WTC11 (cell line): ENCODE results near the gene CDH22. TPM values are rescaled to one million over a fixed set of nuclear protein-coding genes. Genes with fewer than 3 reads are reported as not detected.

Experiments used
- ATAC-seq: fragments of 200-7000 bp; cut with Tn5 transposase; 2 replicates; pipeline ENCODE4 v1.10.0; 2021; ENCODE audit warnings: mild to moderate bottlenecking, moderate library complexity
- CTCF ChIA-PET: fragments of 300-600 bp; sonication (Branson Sonifier 250); formaldehyde crosslinking; loops from one replicate; lab custom pipeline; 2021; ENCODE audit warnings: antibody characterized with exemption; lab: Charles Lee
- POLR2A ChIA-PET: fragments of 350-600 bp; sonication (Branson Sonifier 250); formaldehyde crosslinking; loops from one replicate; lab custom pipeline; 2021; ENCODE audit warnings: antibody characterized with exemption; lab: Charles Lee
- DNase-seq: peaks from one replicate; pipeline ENCODE4 v3.0.0; 2021; ENCODE audit warnings: low spot score
- H3K27ac Mint-ChIP-seq: 2 replicates; pipeline ENCODE4 v1.8.0; 2021; ENCODE audit warnings: mixed read lengths
- H3K27me3 Mint-ChIP-seq: 2 replicates; pipeline ENCODE4 v1.8.0; 2021; ENCODE audit warnings: low read depth, mild to moderate bottlenecking, moderate library complexity, mixed read lengths
- H3K36me3 Mint-ChIP-seq: 2 replicates; pipeline ENCODE4 v1.8.0; 2021; ENCODE audit warnings: mixed read lengths
- H3K4me1 Mint-ChIP-seq: 2 replicates; pipeline ENCODE4 v1.8.0; 2022; ENCODE audit warnings: mixed read lengths
- H3K4me3 Mint-ChIP-seq: 2 replicates; pipeline ENCODE4 v1.8.0; 2021; ENCODE audit warnings: mild to moderate bottlenecking, moderate library complexity, mixed read lengths
- H3K9me3 Mint-ChIP-seq: 2 replicates; pipeline ENCODE4 v1.8.0; 2021; ENCODE audit warnings: mixed read lengths
- ARID4B ChIP-seq: sonication (generic); formaldehyde crosslinking; IDR thresholded peaks from 2 replicates; pipeline ENCODE4 v1.8.0; 2023; ENCODE audit warnings: missing genetic modification reagents, mild to moderate bottlenecking, borderline replicate concordance
- ATF1 ChIP-seq: sonication (generic); formaldehyde crosslinking; IDR thresholded peaks from 2 replicates; pipeline ENCODE4 v1.8.1; 2023; ENCODE audit warnings: mild to moderate bottlenecking, moderate library complexity, missing genetic modification reagents
- ATF6 ChIP-seq: sonication (generic); formaldehyde crosslinking; IDR thresholded peaks from 2 replicates; pipeline ENCODE4 v1.8.1; 2023; ENCODE audit warnings: mild to moderate bottlenecking, missing genetic modification reagents
- E2F4 ChIP-seq: sonication (generic); formaldehyde crosslinking; IDR thresholded peaks from 2 replicates; pipeline ENCODE4 v1.8.1; 2022; ENCODE audit warnings: low read depth, mild to moderate bottlenecking, moderate library complexity, missing genetic modification reagents, borderline replicate concordance
- ELF4 ChIP-seq: sonication (generic); formaldehyde crosslinking; IDR thresholded peaks from 2 replicates; pipeline ENCODE4 v1.8.1; 2022; ENCODE audit warnings: low read depth, mild to moderate bottlenecking, moderate library complexity, missing genetic modification reagents
- FOXJ3 ChIP-seq: sonication (generic); formaldehyde crosslinking; IDR thresholded peaks from 2 replicates; pipeline ENCODE4 v1.9.0; 2021; ENCODE audit warnings: missing genetic modification reagents, mild to moderate bottlenecking, borderline replicate concordance
- GTF2I ChIP-seq: fragments of 250-450 bp; sonication (Bioruptor Pico); conservative IDR thresholded peaks from 2 replicates; pipeline ENCODE4 v1.4.0; 2021; ENCODE audit warnings: mild to moderate bottlenecking
- JUN ChIP-seq: sonication (generic); formaldehyde crosslinking; IDR thresholded peaks from 2 replicates; pipeline ENCODE4 v1.8.0; 2023; ENCODE audit warnings: mild to moderate bottlenecking, missing genetic modification reagents
- KAT7 ChIP-seq: sonication (generic); formaldehyde crosslinking; IDR thresholded peaks from 2 replicates; pipeline ENCODE4 v1.8.1; 2023; ENCODE audit warnings: missing genetic modification reagents, mild to moderate bottlenecking, borderline replicate concordance
- NFYB ChIP-seq: sonication (generic); formaldehyde crosslinking; conservative IDR thresholded peaks from 2 replicates; pipeline ENCODE4 v1.8.0; 2022; ENCODE audit warnings: low read depth, missing genetic modification reagents
- NR1H2 ChIP-seq: sonication (generic); formaldehyde crosslinking; IDR thresholded peaks from 2 replicates; pipeline ENCODE4 v1.9.0; 2021; ENCODE audit warnings: mild to moderate bottlenecking, moderate library complexity, missing genetic modification reagents
- NR3C1 ChIP-seq: sonication (generic); formaldehyde crosslinking; conservative IDR thresholded peaks from 2 replicates; pipeline ENCODE4 v1.8.1; 2023; ENCODE audit warnings: low read depth, mild to moderate bottlenecking, missing genetic modification reagents
- TP53 ChIP-seq: sonication (generic); formaldehyde crosslinking; IDR thresholded peaks from 2 replicates; pipeline ENCODE4 v1.8.1; 2023; ENCODE audit warnings: mild to moderate bottlenecking, missing genetic modification reagents
- ZNF671 ChIP-seq: fragments of 250-450 bp; sonication (Bioruptor Pico); IDR thresholded peaks from 2 replicates; pipeline ENCODE4 v1.8.0; 2021; ENCODE audit warnings: mild to moderate bottlenecking
- total RNA-seq: library from RNA; stranded (reverse); gene quantifications from 3 replicates; pipeline ENCODE4 v1.2.3, GENCODE V29; 2021
- TF ChIP-seq, protein P1 (sequence below): sonication (generic); formaldehyde crosslinking; IDR thresholded peaks from 2 replicates; pipeline ENCODE4 v1.8.0; 2022; ENCODE audit warnings: mild to moderate bottlenecking, missing genetic modification reagents
- TF ChIP-seq, protein P2 (sequence below): sonication (generic); formaldehyde crosslinking; IDR thresholded peaks from 2 replicates; pipeline ENCODE4 v1.8.1; 2023; ENCODE audit warnings: mild to moderate bottlenecking, missing genetic modification reagents, moderate library complexity
- TF ChIP-seq, protein P3 (sequence below): sonication (generic); formaldehyde crosslinking; conservative IDR thresholded peaks from 2 replicates; pipeline ENCODE4 v1.8.1; 2022; ENCODE audit warnings: mild to moderate bottlenecking, missing genetic modification reagents
- TF ChIP-seq, protein P4 (sequence below): sonication (generic); formaldehyde crosslinking; IDR thresholded peaks from 2 replicates; pipeline ENCODE4 v1.8.1; 2022; ENCODE audit warnings: mild to moderate bottlenecking, moderate library complexity, missing genetic modification reagents
- TF ChIP-seq, protein P5 (sequence below): sonication (generic); formaldehyde crosslinking; IDR thresholded peaks from 2 replicates; pipeline ENCODE4 v1.8.0; 2022; ENCODE audit warnings: mild to moderate bottlenecking, missing genetic modification reagents
- TF ChIP-seq, protein P6 (sequence below): fragments of 250-450 bp; sonication (Bioruptor Pico); IDR thresholded peaks from 2 replicates; pipeline ENCODE4 v1.9.0; 2021; ENCODE audit warnings: mild to moderate bottlenecking

The CDH22 gene
- total RNA-seq, 1 experiment from 2014 or later, result 0.13 TPM

- Mint-ChIP-seq H3K4me1 (peaks cover 25% of the 10 kb centered on the region), H3K27ac (no peak overlapping the region), H3K9me3 (no peaks in the 10 kb centered on the region), H3K36me3 (no peaks in the 10 kb centered on the region), H3K4me3 (no peak overlapping the region), H3K27me3 (no peaks in the 10 kb centered on the region; the same call in 1 of the 2 replicates)
- POLR2A ChIA-PET, result no interaction called here
- CTCF ChIA-PET, result interaction anchor here (1.1 to 2.2 kb wide), 4 partner anchors 21 to 200 kb away, joined by 3 to 7 read pairs (median 5); no protein-coding TSS in a partner anchor
- TF ChIP-seq JUN (CRISPR knock-in tag) (no peak), NR3C1 (CRISPR knock-in tag) (no peak), ELF4 (CRISPR knock-in tag) (no peak), ATF1 (no peak), KAT7 (CRISPR knock-in tag) (no peak), ARID4B (CRISPR knock-in tag) (no peak), GTF2I (no peak), ATF6 (CRISPR knock-in tag) (no peak), NR1H2 (CRISPR knock-in tag) (no peak), ZNF671 (CRISPR knock-in tag) (no peak), FOXJ3 (no peak), NFYB (CRISPR knock-in tag) (no peak), E2F4 (CRISPR knock-in tag) (no peak), TP53 (CRISPR knock-in tag) (no peak)
- TF ChIP-seq, protein P1, sequence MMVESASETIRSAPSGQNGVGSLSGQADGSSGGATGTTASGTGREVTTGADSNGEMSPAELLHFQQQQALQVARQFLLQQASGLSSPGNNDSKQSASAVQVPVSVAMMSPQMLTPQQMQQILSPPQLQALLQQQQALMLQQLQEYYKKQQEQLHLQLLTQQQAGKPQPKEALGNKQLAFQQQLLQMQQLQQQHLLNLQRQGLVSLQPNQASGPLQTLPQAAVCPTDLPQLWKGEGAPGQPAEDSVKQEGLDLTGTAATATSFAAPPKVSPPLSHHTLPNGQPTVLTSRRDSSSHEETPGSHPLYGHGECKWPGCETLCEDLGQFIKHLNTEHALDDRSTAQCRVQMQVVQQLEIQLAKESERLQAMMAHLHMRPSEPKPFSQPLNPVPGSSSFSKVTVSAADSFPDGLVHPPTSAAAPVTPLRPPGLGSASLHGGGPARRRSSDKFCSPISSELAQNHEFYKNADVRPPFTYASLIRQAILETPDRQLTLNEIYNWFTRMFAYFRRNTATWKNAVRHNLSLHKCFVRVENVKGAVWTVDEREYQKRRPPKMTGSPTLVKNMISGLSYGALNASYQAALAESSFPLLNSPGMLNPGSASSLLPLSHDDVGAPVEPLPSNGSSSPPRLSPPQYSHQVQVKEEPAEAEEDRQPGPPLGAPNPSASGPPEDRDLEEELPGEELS (CRISPR knock-in tag), result no peak
- TF ChIP-seq, protein P2, sequence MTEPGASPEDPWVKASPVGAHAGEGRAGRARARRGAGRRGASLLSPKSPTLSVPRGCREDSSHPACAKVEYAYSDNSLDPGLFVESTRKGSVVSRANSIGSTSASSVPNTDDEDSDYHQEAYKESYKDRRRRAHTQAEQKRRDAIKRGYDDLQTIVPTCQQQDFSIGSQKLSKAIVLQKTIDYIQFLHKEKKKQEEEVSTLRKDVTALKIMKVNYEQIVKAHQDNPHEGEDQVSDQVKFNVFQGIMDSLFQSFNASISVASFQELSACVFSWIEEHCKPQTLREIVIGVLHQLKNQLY (CRISPR knock-in tag), result no peak
- TF ChIP-seq, protein P3, sequence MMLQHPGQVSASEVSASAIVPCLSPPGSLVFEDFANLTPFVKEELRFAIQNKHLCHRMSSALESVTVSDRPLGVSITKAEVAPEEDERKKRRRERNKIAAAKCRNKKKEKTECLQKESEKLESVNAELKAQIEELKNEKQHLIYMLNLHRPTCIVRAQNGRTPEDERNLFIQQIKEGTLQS (CRISPR knock-in tag), result no peak
- TF ChIP-seq, protein P4, sequence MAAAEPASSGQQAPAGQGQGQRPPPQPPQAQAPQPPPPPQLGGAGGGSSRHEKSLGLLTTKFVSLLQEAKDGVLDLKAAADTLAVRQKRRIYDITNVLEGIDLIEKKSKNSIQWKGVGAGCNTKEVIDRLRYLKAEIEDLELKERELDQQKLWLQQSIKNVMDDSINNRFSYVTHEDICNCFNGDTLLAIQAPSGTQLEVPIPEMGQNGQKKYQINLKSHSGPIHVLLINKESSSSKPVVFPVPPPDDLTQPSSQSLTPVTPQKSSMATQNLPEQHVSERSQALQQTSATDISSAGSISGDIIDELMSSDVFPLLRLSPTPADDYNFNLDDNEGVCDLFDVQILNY (CRISPR knock-in tag), result no peak
- TF ChIP-seq, protein P5, sequence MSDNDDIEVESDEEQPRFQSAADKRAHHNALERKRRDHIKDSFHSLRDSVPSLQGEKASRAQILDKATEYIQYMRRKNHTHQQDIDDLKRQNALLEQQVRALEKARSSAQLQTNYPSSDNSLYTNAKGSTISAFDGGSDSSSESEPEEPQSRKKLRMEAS (CRISPR knock-in tag), result no peak
- TF ChIP-seq, protein P6, sequence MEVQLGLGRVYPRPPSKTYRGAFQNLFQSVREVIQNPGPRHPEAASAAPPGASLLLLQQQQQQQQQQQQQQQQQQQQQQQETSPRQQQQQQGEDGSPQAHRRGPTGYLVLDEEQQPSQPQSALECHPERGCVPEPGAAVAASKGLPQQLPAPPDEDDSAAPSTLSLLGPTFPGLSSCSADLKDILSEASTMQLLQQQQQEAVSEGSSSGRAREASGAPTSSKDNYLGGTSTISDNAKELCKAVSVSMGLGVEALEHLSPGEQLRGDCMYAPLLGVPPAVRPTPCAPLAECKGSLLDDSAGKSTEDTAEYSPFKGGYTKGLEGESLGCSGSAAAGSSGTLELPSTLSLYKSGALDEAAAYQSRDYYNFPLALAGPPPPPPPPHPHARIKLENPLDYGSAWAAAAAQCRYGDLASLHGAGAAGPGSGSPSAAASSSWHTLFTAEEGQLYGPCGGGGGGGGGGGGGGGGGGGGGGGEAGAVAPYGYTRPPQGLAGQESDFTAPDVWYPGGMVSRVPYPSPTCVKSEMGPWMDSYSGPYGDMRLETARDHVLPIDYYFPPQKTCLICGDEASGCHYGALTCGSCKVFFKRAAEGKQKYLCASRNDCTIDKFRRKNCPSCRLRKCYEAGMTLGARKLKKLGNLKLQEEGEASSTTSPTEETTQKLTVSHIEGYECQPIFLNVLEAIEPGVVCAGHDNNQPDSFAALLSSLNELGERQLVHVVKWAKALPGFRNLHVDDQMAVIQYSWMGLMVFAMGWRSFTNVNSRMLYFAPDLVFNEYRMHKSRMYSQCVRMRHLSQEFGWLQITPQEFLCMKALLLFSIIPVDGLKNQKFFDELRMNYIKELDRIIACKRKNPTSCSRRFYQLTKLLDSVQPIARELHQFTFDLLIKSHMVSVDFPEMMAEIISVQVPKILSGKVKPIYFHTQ (CRISPR knock-in tag), result no peak
- DNase-seq, result no peak
- peak; percentile 16 for ATAC-seq
These were observed 20.0 kb upstream of the CDH22 start for GRCh38 chr20:46328200-46328882.
